Activated gamma-delta T cell treated with anti-CD3 and anti-CD28 coated beads, Interleukin-2, amount 50 U/mL, for 16 hours (primary cell): ENCODE measurements around the gene RAB32.

Experiments
- DNase-seq: peaks from one replicate; pipeline ENCODE4 v3.0.0-alpha.2; 2020; ENCODE audit warnings: low read depth

The RAB32 gene

DNA sequence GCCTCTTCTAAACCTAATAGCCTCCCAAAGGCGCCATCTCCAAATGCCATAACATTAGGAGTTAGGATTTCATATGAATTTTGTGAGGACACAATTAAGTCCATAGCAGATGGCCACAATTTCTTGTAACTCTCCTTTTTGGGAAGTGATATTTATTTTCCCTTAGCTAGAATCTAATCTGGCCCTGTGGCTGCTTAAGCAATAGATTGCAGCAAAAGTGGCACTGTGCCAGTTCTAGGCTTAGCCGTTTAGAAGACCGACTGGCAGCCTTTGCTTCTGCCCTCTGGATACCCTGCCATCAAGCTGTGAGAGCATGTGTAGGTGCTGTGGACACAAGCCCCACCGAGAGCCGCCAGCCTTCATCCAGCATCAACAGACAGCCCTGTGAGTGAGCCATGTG, 39.2 kb downstream of the RAB32 start:
- no peak for DNase-seq

GRCh38 chr6:146583966-146584365, 40.3 kb downstream of the RAB32 start:
- DNase-seq, result no peak

GRCh38 chr6:146587459-146587858, 43.8 kb downstream of the RAB32 start:
- DNase-seq, result no peak

GRCh38 chr6:146590492-146590891, 46.9 kb downstream of the RAB32 start:
- DNase-seq, result no peak

DNA sequence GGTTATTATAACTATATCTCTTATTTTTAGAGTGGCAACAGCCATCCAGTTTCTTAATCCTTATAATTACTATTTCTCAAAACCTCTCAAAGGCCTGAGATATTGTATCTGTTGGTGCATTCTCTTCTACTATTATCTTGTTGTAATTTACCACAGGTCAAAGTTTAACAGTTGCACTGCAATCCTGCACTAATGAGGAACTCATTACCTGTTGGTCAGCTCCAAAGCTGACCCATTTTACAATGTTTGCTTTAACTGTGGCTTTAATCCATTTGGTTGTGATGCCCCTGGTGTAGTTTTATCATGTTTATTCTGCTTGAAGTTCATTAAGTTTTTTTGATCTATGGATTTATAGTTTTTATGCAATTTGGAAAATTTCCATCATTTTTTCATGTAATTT, 48.8 kb downstream of the RAB32 start:
- no peak for DNase-seq

DNA sequence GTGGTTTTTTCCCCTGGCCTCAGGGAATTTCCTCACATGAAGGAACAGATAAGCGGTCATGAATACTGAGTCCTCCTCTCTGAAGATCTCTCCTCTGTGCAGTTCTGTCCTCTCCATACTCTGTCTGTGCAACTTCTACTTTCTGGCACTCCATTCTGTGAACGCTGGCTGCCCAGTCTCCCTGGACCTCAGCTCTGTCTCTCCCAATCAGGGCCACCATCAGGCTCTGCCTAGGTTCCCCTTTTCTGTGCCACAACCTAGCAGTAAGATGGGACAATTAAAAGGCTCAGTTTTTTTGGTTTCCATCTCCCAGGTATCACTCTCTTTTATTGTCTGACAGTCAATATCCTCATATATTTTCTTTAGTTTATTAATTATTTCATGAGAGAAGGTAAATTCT, 50.4 kb downstream of the RAB32 start:
- no peak for DNase-seq

DNA sequence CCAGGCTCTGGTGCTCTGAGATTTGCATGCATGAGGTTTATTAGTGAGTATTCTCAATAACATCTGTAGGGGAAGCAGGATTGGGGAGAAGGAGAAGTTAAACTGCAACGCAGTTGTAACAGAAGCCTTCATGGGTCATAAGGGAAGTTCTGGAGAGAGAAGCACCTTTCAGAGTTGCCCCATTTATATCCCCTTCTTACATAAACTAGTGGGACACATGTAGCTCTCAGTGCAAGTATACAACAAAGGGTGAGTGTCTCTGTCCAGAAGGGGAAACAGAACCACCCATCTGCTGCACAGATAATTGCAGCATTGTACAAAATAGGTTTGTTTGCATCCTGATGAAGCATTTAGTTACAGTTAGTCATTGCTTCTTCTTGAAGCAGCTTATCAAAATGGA, 50.9 kb downstream of the RAB32 start:
- no peak for DNase-seq

DNA sequence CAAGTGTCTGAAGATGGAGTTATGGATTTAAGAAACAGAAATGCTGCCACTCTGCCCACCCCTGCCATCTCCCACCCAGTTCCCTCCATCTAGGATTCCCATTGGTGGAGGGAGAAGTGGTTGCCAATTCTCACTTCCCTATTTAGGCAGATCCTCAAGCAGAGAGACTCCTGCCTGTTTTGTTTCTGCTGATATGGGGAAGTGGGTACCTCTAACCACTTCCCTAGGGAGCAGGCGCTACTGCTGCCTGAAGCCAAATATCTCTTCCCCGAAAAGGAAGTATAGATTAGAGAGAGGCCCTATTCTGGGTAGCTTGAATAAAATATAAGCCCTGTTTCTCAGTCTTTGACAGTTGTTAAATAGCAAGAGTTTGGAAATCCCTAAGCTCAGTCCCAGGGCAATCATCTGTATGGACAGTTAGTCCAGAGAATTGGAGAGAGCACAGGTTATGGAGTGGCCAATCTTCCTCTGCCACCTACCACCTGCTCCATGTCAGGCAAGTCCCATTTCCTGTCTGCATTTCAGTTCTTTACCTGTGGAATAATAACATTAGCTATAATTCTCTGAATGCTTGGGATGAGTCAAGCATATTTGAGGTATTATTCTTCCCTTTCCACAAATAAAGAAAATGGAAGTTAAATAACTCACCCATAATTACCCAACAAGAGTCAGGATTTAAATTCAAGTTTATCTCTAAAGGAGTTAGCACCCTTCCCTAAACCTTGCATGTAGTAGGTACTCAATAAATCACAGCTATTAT, 52.5 kb downstream of the RAB32 start:
- no peak for DNase-seq

DNA sequence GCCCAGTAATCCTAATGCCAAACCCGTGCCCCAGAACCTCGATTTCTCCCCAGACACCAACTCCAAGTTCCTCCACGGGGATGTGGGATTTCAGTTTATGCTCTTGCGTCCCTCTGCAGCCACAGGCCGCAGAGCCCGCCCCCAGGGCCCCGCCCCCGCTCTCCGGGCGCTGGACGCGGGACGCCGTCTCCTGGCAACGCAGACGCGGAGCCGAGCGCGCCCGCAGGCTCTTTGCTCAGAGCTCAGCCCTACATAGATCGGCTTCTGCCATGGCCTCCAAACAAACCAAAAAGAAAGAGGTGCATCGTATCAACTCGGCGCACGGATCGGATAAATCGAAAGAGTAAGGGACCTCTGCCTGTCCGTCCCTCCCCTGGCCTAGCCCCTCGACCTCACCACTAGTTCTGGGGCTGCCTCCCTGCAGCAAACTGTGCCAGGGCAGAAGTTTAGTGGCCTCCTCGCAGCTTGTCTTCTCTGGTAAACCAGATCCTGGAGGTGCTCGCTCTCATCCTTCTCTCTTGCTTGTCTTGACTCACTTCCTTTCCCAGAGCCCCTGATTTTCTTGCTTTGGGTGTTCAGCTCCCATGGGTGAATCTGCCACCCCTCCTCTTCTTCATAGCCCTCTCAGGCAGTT, 55.3 kb downstream of the RAB32 start, which contains the start of gene ADGB:
ADGB (plus strand) TSS at position 201 of the 634 bp plus-strand sequence; CDS start at position 270, 69 bp downstream.
- no peak for DNase-seq

DNA sequence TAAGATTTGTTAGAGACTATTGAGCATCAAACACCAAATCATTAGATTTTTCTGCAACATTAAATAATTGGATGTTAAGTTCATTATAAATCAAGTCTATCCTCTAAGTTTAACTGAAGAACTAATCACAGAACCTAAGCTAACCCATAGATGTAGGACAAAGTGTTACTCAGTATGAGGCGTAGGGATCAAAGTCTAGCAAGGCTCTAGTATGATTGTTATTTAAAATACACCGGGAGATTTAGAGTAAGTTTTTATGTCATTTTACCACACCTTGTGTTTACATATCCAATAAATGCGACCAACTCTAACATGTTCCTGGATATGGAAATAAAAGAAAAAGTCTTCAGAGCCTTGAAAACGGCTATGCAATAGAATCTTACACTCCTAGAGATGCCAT, 57.7 kb downstream of the RAB32 start:
- DNase-seq, result no peak

- DNase-seq, result no peak
Observed at GRCh38 chr6:146602526-146602925, 58.9 kb downstream of the RAB32 start.
